ENCODE measurements around the gene MTHFR. TPM values are rescaled to one million over a fixed set of nuclear protein-coding genes. Genes with fewer than 3 reads are reported as not detected.

Gene MTHFR
- total and polyA plus RNA-seq, 2 of the 4 experiments (the other 2 are of a cell fraction), result 7.3 to 7.4 TPM

- no peak for TF ChIP-seq MXI1 (IDR thresholded peaks at IDR 0.05; ENCODE audit: borderline replicate concordance, low read depth, low read length)
Observed at GRCh38 chr1:11794446-11795237, 11.1 kb downstream of the MTHFR start (continued).

GRCh38 chr1:11793819-11794218 is 11.9 kb downstream of the MTHFR start:
- H2BK20ac ChIP-seq (ENCODE audit: low read depth, low read length), result no peak overlapping the region
- no peaks in the 10 kb centered on the region for H3K9me3 ChIP-seq (ENCODE audit: control insufficient read depth, insufficient read depth, low read length)
- no peak overlapping the region for H3K4ac ChIP-seq (ENCODE audit: low read depth, low read length)
- peaks cover 26% of the 10 kb centered on the region for H3K9me1 ChIP-seq (ENCODE audit: insufficient read depth, low read length)
- no peak overlapping the region for H2BK120ac ChIP-seq (ENCODE audit: low read depth, low read length)
- CTCF ChIA-PET, result no interaction called here
- ATAC-seq (ENCODE audit: low read depth), result no peak
- H4K20me1 ChIP-seq (ENCODE audit: insufficient read depth, low read length), result no peaks in the 10 kb centered on the region
- H4K8ac ChIP-seq (ENCODE audit: low read depth in 2 of 2, low read length in 2 of 2), result no peak overlapping the region
- peak overlapping the region; percentile 47 for H2AK9ac ChIP-seq (replicated peaks; ENCODE audit: low read depth, low read length, poor library complexity)
- H2BK5ac ChIP-seq (ENCODE audit: low read depth, low read length, poor library complexity, severe bottlenecking), result no peak overlapping the region
- H3K18ac ChIP-seq (ENCODE audit: low read depth, low read length), result no peak overlapping the region
- no peak overlapping the region for H3K4me2 ChIP-seq (ENCODE audit: low read depth, low read length)
- H3K4me1 ChIP-seq (ENCODE audit: control insufficient read depth, insufficient read depth, low read length), result peaks cover 30% of the 10 kb centered on the region
- POLR2A ChIA-PET (ENCODE audit: unreplicated experiment), result no interaction called here
- in situ Hi-C loops (cut with MboI; ENCODE audit: low sequenced_read_pairs) (no loop called here), intact Hi-C loops (cut with micrococcal nuclease) (no loop called here), dilution Hi-C loops (cut with HindIII; ENCODE audit: low sequenced_read_pairs, unreplicated experiment) (no loop called here)
- no peak overlapping the region for H3K56ac ChIP-seq (ENCODE audit: extremely low read depth, insufficient read depth, low read length)
- peaks cover 50% of the 10 kb centered on the region for H3K36me3 ChIP-seq (ENCODE audit: control insufficient read depth, insufficient read depth, low read length)
- H3K9ac ChIP-seq (ENCODE audit: low read depth, low read length), result no peak overlapping the region
- H4K91ac ChIP-seq (ENCODE audit: insufficient read depth, low read depth, low read length), result no peak overlapping the region
- DNase-seq, result no peak
- no CpG with 5 or more reads among the region's 15 CpGs for WGBS, 2 experiments (ENCODE audit: extremely low coverage in 2 of 2, insufficient read length in 1 of 2)
- H3K4me3 ChIP-seq (ENCODE audit: insufficient read depth, low read depth, low read length), result no peak overlapping the region
- H3K27me3 ChIP-seq (ENCODE audit: control insufficient read depth, insufficient read depth, low read length), result no peaks in the 10 kb centered on the region
- H3K27ac ChIP-seq (ENCODE audit: insufficient read depth, low read length), result no peak overlapping the region
- H3K23ac ChIP-seq (ENCODE audit: low read depth, low read length), result no peak overlapping the region
- H4K5ac ChIP-seq (ENCODE audit: low read depth, low read length), result no peak overlapping the region
- peak overlapping the region; percentile 23 for H2AFZ ChIP-seq (replicated peaks; ENCODE audit: low read length, poor library complexity)
- H3K79me1 ChIP-seq (ENCODE audit: low read depth in 1 of 2, low read length in 2 of 2), result peaks cover 0 to 13% of the 10 kb centered on the region in 2 experiments; a peak in 2 of 4 replicates
- TF ChIP-seq CEBPB (IDR thresholded peaks at IDR 0.05; ENCODE audit: low read depth, low read length) (no peak), MXI1 (IDR thresholded peaks at IDR 0.05; ENCODE audit: borderline replicate concordance, low read depth, low read length) (no peak), BHLHE40 (IDR thresholded peaks at IDR 0.05; ENCODE audit: low read depth, low read length) (no peak), RAD21 (IDR thresholded peaks at IDR 0.05; ENCODE audit: low read length) (no peak), CTCF (conservative IDR thresholded peaks at IDR 0.05; ENCODE audit: low read depth, low read length) (no peak), ELK1 (IDR thresholded peaks at IDR 0.05; ENCODE audit: borderline replicate concordance, low read depth, low read length) (no peak), RFX5 (IDR thresholded peaks at IDR 0.05; ENCODE audit: low read depth, low read length) (no peak), SMC3 (IDR thresholded peaks at IDR 0.05; ENCODE audit: low read depth, low read length) (no peak), CHD1 (IDR thresholded peaks at IDR 0.05; ENCODE audit: low read depth, low read length) (no peak), USF2 (IDR thresholded peaks at IDR 0.05; ENCODE audit: low read depth, low read length) (no peak), NFE2L2 (IDR thresholded peaks at IDR 0.05; ENCODE audit: low read depth, low read length) (no peak), FOS (IDR thresholded peaks at IDR 0.05; ENCODE audit: low read depth, low read length) (no peak), MAZ (IDR thresholded peaks at IDR 0.05; ENCODE audit: borderline replicate concordance, low read depth, low read length) (no peak)
- no peak overlapping the region for H2BK15ac ChIP-seq (ENCODE audit: low read depth, low read length)
- BruUV-seq (replicated peaks), result no TSS peak
- H2AK5ac ChIP-seq (ENCODE audit: low read depth, low read length), result no peak overlapping the region
- no peak overlapping the region for H3K14ac ChIP-seq (replicated peaks; ENCODE audit: low read depth, low read length)
